GM23248 (cell line): ENCODE data around the gene COL13A1.

Source experiments
- EZH2 ChIP-seq: fragments of 200-600 bp; sonication (generic); IDR thresholded peaks from 2 replicates; pipeline ENCODE4 v1.6.1; 2018; ENCODE audit warnings: antibody characterized with exemption, mild to moderate bottlenecking; ENCODE audit not compliant: insufficient read depth, poor library complexity, severe bottlenecking
- EZH2phosphoT487 ChIP-seq: fragments of 200-600 bp; sonication (generic); IDR thresholded peaks from 2 replicates; pipeline ENCODE4 v1.6.1; 2018; ENCODE audit warnings: antibody characterized with exemption, moderate library complexity, mild to moderate bottlenecking, low read depth; ENCODE audit not compliant: insufficient read depth

DNA sequence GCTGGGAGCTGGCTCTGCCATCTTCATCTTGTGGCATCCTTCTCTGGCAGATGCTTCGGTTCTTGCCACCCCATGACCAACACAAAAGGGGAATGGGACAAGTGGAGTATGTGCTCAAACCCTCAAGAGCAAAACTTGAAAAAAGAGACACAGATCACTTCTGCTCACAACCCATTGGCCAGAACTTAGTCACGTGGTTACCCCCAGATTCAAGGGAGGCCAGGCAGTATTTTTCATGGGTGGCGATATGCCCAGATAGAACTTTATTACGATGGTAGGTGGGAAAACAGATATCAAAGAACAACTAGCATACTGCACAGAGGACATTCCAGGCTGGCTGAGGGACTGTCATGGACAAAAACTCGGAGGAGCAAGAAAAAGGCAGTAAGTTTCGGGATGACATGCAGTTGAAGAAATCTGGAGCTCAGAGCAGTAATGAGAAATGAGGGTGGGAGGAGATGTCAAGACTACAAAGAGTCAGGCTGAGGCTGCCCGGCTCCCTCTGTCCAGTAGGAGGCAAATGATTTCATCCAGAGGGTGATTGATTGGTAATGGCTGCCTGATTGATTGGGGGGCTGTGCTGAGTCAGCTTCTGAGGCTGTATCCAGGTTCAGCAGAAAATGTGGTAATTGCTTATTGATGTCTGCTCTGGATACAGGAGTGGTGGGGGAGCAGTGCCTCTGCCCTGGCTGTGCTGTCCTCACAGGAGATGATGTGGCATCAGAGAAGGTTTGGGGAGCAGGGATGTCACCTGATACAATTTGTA is 25.3 kb downstream of the COL13A1 start:
- no peak for TF ChIP-seq EZH2
- no peak for TF ChIP-seq EZH2phosphoT487
